ENCODE measurements around the gene VPS26C.

VPS26C gene

GRCh38 chr21:37232274-37233018 lies 34.7 kb downstream of the VPS26C start:
- Histone ChIP-seq H3K4me1 (ENCODE audit: control extremely low read depth in 1 of 4, control insufficient read depth in 4 of 4, insufficient read depth in 4 of 4, low read length in 3 of 4) (peaks cover 0 to 3% (median 2%) of the 10 kb centered on the region in 4 experiments), H3K4me3 (ENCODE audit: control insufficient read depth in 1 of 7, extremely low read depth in 1 of 7, insufficient read depth in 4 of 7, low read depth in 2 of 7, low read length in 6 of 7) (no peak overlapping the region), H3K36me3 (ENCODE audit: control insufficient read depth in 4 of 4, insufficient read depth in 4 of 4, low read length in 3 of 4) (peaks cover 24 to 84% (median 68%) of the 10 kb centered on the region in 4 experiments), H3K9me3 (ENCODE audit: control extremely low read depth in 1 of 5, control insufficient read depth in 4 of 5, insufficient read depth in 2 of 5, low read depth in 1 of 5, low read length in 4 of 5) (no peaks in the 10 kb centered on the region), H3K27ac (ENCODE audit: insufficient read depth in 1 of 2, low read depth in 1 of 2, low read length in 2 of 2, poor library complexity in 1 of 2, severe bottlenecking in 2 of 2) (no peak overlapping the region), H3K27me3 (replicated peaks in 2 of 5; ENCODE audit: control insufficient read depth in 4 of 5, insufficient read depth in 5 of 5, low read length in 4 of 5) (no peaks in the 10 kb centered on the region)
- no peak for DNase-seq
- WGBS (ENCODE audit: insufficient coverage): 97% methylated on average over 15 of the region's 19 CpGs
- CTCF ChIA-PET: interaction anchor here (0.7 to 2.6 kb wide), 5 partner anchors 12 to 239 kb away, joined by 3 to 10 read pairs (median 4); no protein-coding TSS in a partner anchor
- POLR2A ChIA-PET: interaction anchor here (1.1 kb wide), 1 partner anchor 25 kb away, joined by 3 read pairs; no protein-coding TSS in a partner anchor

GRCh38 chr21:37231671-37232070 lies 35.5 kb downstream of the VPS26C start:
- H3K4me3 ChIP-seq (ENCODE audit: control insufficient read depth in 1 of 7, extremely low read depth in 1 of 7, insufficient read depth in 4 of 7, low read depth in 2 of 7, low read length in 6 of 7): no peak overlapping the region
- H3K36me3 ChIP-seq (ENCODE audit: control insufficient read depth in 4 of 4, insufficient read depth in 4 of 4, low read length in 3 of 4): peaks cover 21 to 88% (median 69%) of the 10 kb centered on the region in 4 experiments
- POLR2A ChIA-PET: no interaction called here
- H3K9me3 ChIP-seq (ENCODE audit: control extremely low read depth in 1 of 5, control insufficient read depth in 4 of 5, insufficient read depth in 2 of 5, low read depth in 1 of 5, low read length in 4 of 5): no peaks in the 10 kb centered on the region
- peaks cover 0 to 10% (median 8%) of the 10 kb centered on the region in 4 experiments for H3K4me1 ChIP-seq (ENCODE audit: control extremely low read depth in 1 of 4, control insufficient read depth in 4 of 4, insufficient read depth in 4 of 4, low read length in 3 of 4)
- H3K27ac ChIP-seq (ENCODE audit: insufficient read depth in 1 of 2, low read depth in 1 of 2, low read length in 2 of 2, poor library complexity in 1 of 2, severe bottlenecking in 2 of 2): no peak overlapping the region
- H3K27me3 ChIP-seq (replicated peaks in 2 of 5; ENCODE audit: control insufficient read depth in 4 of 5, insufficient read depth in 5 of 5, low read length in 4 of 5): no peaks in the 10 kb centered on the region
- CTCF ChIA-PET: interaction anchor here (2.0 to 2.6 kb wide), 3 partner anchors 12 to 25 kb away, joined by 4 to 10 read pairs (median 6); no protein-coding TSS in a partner anchor
- no peak for DNase-seq
- WGBS (ENCODE audit: insufficient coverage): 97% methylated on average over 16 of the region's 16 CpGs

- Histone ChIP-seq H3K27ac (ENCODE audit: insufficient read depth in 1 of 2, low read depth in 1 of 2, low read length in 2 of 2, poor library complexity in 1 of 2, severe bottlenecking in 2 of 2) (no peak overlapping the region), H3K36me3 (ENCODE audit: control insufficient read depth in 4 of 4, insufficient read depth in 4 of 4, low read length in 3 of 4) (peaks cover 21 to 90% (median 66%) of the 10 kb centered on the region in 4 experiments), H3K27me3 (replicated peaks in 2 of 5; ENCODE audit: control insufficient read depth in 4 of 5, insufficient read depth in 5 of 5, low read length in 4 of 5) (no peaks in the 10 kb centered on the region), H3K4me1 (ENCODE audit: control extremely low read depth in 1 of 4, control insufficient read depth in 4 of 4, insufficient read depth in 4 of 4, low read length in 3 of 4) (peaks cover 0 to 14% (median 13%) of the 10 kb centered on the region in 4 experiments), H3K9me3 (ENCODE audit: control extremely low read depth in 1 of 5, control insufficient read depth in 4 of 5, insufficient read depth in 2 of 5, low read depth in 1 of 5, low read length in 4 of 5) (no peaks in the 10 kb centered on the region), H3K4me3 (ENCODE audit: control insufficient read depth in 1 of 7, extremely low read depth in 1 of 7, insufficient read depth in 4 of 7, low read depth in 2 of 7, low read length in 6 of 7) (no peak overlapping the region)
- DNase-seq: no peak
- POLR2A ChIA-PET: no interaction called here
- CTCF ChIA-PET: interaction anchor here (2.6 kb wide), 1 partner anchor 25 kb away, joined by 6 read pairs; no protein-coding TSS in a partner anchor
- 100% methylated on average over 11 of the region's 12 CpGs for WGBS (ENCODE audit: insufficient coverage)
These were observed 35.9 kb downstream of the VPS26C start for GRCh38 chr21:37231249-37231645.

- Histone ChIP-seq H3K4me3 (ENCODE audit: control insufficient read depth in 1 of 7, extremely low read depth in 1 of 7, insufficient read depth in 4 of 7, low read depth in 2 of 7, low read length in 6 of 7) (no peak overlapping the region), H3K36me3 (ENCODE audit: control insufficient read depth in 4 of 4, insufficient read depth in 4 of 4, low read length in 3 of 4) (peaks cover 21 to 90% (median 64%) of the 10 kb centered on the region in 4 experiments), H3K9me3 (ENCODE audit: control extremely low read depth in 1 of 5, control insufficient read depth in 4 of 5, insufficient read depth in 2 of 5, low read depth in 1 of 5, low read length in 4 of 5) (no peaks in the 10 kb centered on the region), H3K4me1 (ENCODE audit: control extremely low read depth in 1 of 4, control insufficient read depth in 4 of 4, insufficient read depth in 4 of 4, low read length in 3 of 4) (peaks cover 0 to 19% (median 18%) of the 10 kb centered on the region in 4 experiments), H3K27ac (ENCODE audit: insufficient read depth in 1 of 2, low read depth in 1 of 2, low read length in 2 of 2, poor library complexity in 1 of 2, severe bottlenecking in 2 of 2) (no peak overlapping the region), H3K27me3 (replicated peaks in 2 of 5; ENCODE audit: control insufficient read depth in 4 of 5, insufficient read depth in 5 of 5, low read length in 4 of 5) (no peaks in the 10 kb centered on the region)
- no peak for DNase-seq
- CTCF ChIA-PET: interaction anchor here (0.9 to 2.6 kb wide), 3 partner anchors 25 to 333 kb away, joined by 3 to 6 read pairs (median 3); no protein-coding TSS in a partner anchor
- 96% methylated on average over 23 of the region's 23 CpGs for WGBS (ENCODE audit: insufficient coverage)
- POLR2A ChIA-PET: no interaction called here
These were observed 36.4 kb downstream of the VPS26C start for GRCh38 chr21:37230632-37231248.

GRCh38 chr21:37228003-37228400 lies 39.1 kb downstream of the VPS26C start:
- Histone ChIP-seq H3K36me3 (ENCODE audit: control insufficient read depth in 4 of 4, insufficient read depth in 4 of 4, low read length in 3 of 4) (peaks cover 18 to 84% (median 56%) of the 10 kb centered on the region in 4 experiments), H3K27me3 (replicated peaks in 2 of 5; ENCODE audit: control insufficient read depth in 4 of 5, insufficient read depth in 5 of 5, low read length in 4 of 5) (no peaks in the 10 kb centered on the region), H3K4me3 (ENCODE audit: control insufficient read depth in 1 of 7, extremely low read depth in 1 of 7, insufficient read depth in 4 of 7, low read depth in 2 of 7, low read length in 6 of 7) (no peak overlapping the region), H3K4me1 (ENCODE audit: control extremely low read depth in 1 of 4, control insufficient read depth in 4 of 4, insufficient read depth in 4 of 4, low read length in 3 of 4) (peaks cover 2 to 46% (median 43%) of the 10 kb centered on the region in 4 experiments), H3K27ac (ENCODE audit: insufficient read depth in 1 of 2, low read depth in 1 of 2, low read length in 2 of 2, poor library complexity in 1 of 2, severe bottlenecking in 2 of 2) (no peak overlapping the region), H3K9me3 (ENCODE audit: control extremely low read depth in 1 of 5, control insufficient read depth in 4 of 5, insufficient read depth in 2 of 5, low read depth in 1 of 5, low read length in 4 of 5) (no peaks in the 10 kb centered on the region)
- no peak for DNase-seq
- 96% methylated on average over 11 of the region's 16 CpGs for WGBS (ENCODE audit: insufficient coverage)
- ChIA-PET CTCF (no interaction called here), POLR2A (no interaction called here)

GRCh38 chr21:37227071-37228002 lies 39.8 kb downstream of the VPS26C start:
- Histone ChIP-seq H3K27ac (ENCODE audit: insufficient read depth in 1 of 2, low read depth in 1 of 2, low read length in 2 of 2, poor library complexity in 1 of 2, severe bottlenecking in 2 of 2) (peak overlapping the region; percentile 74 to 88), H3K36me3 (ENCODE audit: control insufficient read depth in 4 of 4, insufficient read depth in 4 of 4, low read length in 3 of 4) (peaks cover 13 to 79% (median 50%) of the 10 kb centered on the region in 4 experiments), H3K4me3 (ENCODE audit: control insufficient read depth in 1 of 7, extremely low read depth in 1 of 7, insufficient read depth in 4 of 7, low read depth in 2 of 7, low read length in 6 of 7) (no peak overlapping the region), H3K4me1 (ENCODE audit: control extremely low read depth in 1 of 4, control insufficient read depth in 4 of 4, insufficient read depth in 4 of 4, low read length in 3 of 4) (peaks cover 2 to 47% (median 44%) of the 10 kb centered on the region in 4 experiments), H3K27me3 (replicated peaks in 2 of 5; ENCODE audit: control insufficient read depth in 4 of 5, insufficient read depth in 5 of 5, low read length in 4 of 5) (no peaks in the 10 kb centered on the region), H3K9me3 (ENCODE audit: control extremely low read depth in 1 of 5, control insufficient read depth in 4 of 5, insufficient read depth in 2 of 5, low read depth in 1 of 5, low read length in 4 of 5) (no peaks in the 10 kb centered on the region)
- ChIA-PET CTCF (interaction anchor here (0.6 to 1.3 kb wide), 3 partner anchors 24 to 236 kb away, joined by 3 read pairs; no protein-coding TSS in a partner anchor), POLR2A (interaction anchor here (1.1 kb wide), 1 partner anchor 17 kb away, joined by 4 read pairs; no protein-coding TSS in a partner anchor)
- WGBS (ENCODE audit: insufficient coverage): 97% methylated on average over 33 of the region's 38 CpGs
- DNase-seq: no peak

Data from common myeloid progenitor, CD34-positive (primary cell).